Measurements from ENCODE around the gene SH2D2A.
A peak's percentile ranks its signal among the peaks of the same experiment; 100 is the strongest.

SH2D2A gene

DNA sequence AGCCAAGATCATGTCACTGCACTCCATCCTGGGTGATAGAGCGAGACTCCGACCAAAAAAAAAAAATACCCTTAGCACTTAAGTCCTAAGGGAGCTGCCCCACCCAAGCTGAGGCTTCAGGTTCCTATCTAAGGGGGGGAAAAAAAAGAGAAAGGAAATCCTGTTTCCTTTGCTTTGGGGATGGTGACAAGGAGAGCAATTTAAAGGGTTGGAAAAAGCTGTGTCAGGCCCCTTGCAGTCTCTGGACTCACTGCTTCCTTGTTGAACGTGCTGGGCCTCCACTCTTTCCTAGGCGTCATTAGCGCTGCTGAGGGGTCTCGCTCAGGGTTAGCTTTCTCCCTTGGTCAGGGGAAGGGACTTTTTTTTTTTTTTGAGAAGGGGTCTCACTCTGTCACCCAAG is 31.2 kb downstream of the SH2D2A start:
- no peak for DNase-seq (ENCODE audit: low spot score)
- TF ChIP-seq, protein P1, sequence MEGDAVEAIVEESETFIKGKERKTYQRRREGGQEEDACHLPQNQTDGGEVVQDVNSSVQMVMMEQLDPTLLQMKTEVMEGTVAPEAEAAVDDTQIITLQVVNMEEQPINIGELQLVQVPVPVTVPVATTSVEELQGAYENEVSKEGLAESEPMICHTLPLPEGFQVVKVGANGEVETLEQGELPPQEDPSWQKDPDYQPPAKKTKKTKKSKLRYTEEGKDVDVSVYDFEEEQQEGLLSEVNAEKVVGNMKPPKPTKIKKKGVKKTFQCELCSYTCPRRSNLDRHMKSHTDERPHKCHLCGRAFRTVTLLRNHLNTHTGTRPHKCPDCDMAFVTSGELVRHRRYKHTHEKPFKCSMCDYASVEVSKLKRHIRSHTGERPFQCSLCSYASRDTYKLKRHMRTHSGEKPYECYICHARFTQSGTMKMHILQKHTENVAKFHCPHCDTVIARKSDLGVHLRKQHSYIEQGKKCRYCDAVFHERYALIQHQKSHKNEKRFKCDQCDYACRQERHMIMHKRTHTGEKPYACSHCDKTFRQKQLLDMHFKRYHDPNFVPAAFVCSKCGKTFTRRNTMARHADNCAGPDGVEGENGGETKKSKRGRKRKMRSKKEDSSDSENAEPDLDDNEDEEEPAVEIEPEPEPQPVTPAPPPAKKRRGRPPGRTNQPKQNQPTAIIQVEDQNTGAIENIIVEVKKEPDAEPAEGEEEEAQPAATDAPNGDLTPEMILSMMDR (conservative IDR thresholded peaks at IDR 0.05; ENCODE audit: low read depth) = no peak
- no peak overlapping the region for H3K27ac ChIP-seq
- CTCF ChIA-PET = interaction anchor here (0.6 to 0.8 kb wide), 2 partner anchors 48 to 142 kb away, joined by 3 to 5 read pairs; no protein-coding TSS in a partner anchor
- POLR2A ChIA-PET (ENCODE audit: low non-redundant PET) = no interaction called here

DNA sequence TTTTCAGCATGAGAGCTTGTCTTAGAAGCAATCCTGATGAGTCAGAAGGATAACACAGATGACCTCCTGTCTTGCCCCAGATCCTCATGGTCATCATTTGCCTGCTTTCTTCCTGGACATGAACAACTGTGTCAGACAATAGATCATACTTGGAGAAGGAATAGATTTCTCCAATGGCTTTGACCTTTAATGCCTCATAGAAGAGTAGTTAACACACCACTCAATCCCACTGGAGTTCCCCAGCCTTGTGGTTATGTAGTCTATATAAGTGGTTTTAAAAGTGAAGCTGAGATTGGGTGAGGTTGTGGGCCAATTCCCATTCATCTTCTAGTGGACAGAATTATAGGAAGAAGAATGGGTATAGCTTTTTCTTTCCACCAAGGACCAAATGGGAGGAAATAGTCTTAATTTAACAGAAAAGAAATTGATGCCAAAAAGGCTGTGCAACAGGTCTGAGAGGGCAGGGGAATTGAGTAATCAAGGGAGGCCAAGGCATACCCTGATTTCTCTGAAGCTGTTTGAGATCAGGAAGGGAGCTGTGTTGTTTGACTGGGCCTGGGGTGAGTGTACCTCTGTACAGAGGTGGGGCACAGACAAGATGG is 35.0 kb downstream of the SH2D2A start:
- TF ChIP-seq, protein P1 (conservative IDR thresholded peaks at IDR 0.05; ENCODE audit: low read depth) = no peak
- POLR2A ChIA-PET (ENCODE audit: low non-redundant PET) = no interaction called here
- DNase-seq (ENCODE audit: low spot score) = no peak
- H3K27ac ChIP-seq = no peak overlapping the region
- CTCF ChIA-PET = interaction anchor here (0.5 to 0.9 kb wide), 3 partner anchors 42 to 80 kb away, joined by 3 to 6 read pairs (median 6); partner anchors contain the start of gene NTRK1

DNA sequence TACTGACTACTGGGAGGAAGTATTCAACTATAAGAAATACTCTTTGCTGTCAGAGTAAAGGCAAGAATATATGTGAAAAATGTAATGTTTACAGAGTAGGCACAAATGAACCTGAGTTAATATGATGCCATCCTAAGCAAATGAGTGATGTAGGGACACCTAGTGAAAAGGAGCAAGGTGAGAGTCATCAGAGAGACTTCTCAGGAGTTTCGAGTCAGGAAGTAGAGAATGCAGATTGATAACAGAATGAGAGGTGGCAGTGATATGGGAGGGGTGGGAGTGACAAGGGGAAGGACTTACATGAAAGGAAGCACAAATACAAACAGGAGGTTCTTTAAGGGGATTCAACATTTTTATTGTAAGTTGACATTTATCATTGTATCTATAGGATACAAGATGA is 39.1 kb downstream of the SH2D2A start:
- CTCF ChIA-PET = no interaction called here
- POLR2A ChIA-PET (ENCODE audit: low non-redundant PET) = no interaction called here

DNA sequence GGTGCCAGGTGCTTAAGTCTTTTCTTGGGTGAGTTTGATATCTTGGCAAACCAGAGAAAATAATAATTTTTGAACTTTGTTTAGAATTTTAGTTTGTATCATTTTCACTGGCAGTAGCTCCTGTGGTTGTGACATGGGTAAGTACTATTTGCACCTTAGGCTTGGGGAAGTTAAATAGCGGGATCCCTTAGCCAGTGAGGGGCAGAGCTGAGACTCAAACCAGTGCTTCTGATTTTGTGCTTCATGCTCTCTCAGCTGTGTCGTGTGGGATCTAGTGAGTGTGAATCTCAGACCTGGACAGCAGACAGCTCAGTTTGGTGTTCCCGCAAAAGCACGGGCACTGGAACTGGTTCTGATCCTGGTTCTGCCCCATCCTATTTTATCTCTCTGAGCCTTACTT is 39.7 kb downstream of the SH2D2A start:
- ChIA-PET CTCF (no interaction called here), POLR2A (ENCODE audit: low non-redundant PET) (no interaction called here)
- H3K27ac ChIP-seq = no peak overlapping the region; the same call in 1 of the 2 replicates
- no peak for DNase-seq (ENCODE audit: low spot score)
- TF ChIP-seq, protein P1 (conservative IDR thresholded peaks at IDR 0.05; ENCODE audit: low read depth) = no peak

More for the DNA sequence above, 39.1 kb downstream of the SH2D2A start:
- no peak for DNase-seq (ENCODE audit: low spot score)
- no peak overlapping the region for H3K27ac ChIP-seq
- TF ChIP-seq, protein P1 (conservative IDR thresholded peaks at IDR 0.05; ENCODE audit: low read depth) = no peak

DNA sequence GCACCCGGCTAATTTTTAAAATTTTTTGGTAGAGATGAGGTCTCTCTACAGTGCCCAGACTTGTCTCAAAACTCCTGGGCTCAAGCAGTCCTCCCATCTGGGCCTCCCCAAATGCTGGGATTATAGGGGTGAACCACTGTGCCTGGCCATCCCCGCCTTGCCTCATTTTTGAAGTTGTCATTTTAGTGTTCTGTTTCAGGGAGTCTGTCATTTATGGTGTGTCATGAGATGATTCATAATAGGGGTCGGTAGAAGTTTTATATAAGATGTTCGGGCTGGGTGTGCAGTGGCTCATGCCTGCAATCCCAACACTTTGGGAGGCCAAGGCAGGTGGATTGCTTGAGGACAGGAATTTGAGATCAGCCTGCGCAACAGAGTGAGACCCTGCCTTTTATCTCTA is 40.8 kb downstream of the SH2D2A start:
- TF ChIP-seq, protein P1 (conservative IDR thresholded peaks at IDR 0.05; ENCODE audit: low read depth) = no peak
- POLR2A ChIA-PET (ENCODE audit: low non-redundant PET) = no interaction called here
- CTCF ChIA-PET = no interaction called here
- DNase-seq (ENCODE audit: low spot score) = no peak
- H3K27ac ChIP-seq = peak overlapping the region; percentile 49

DNA sequence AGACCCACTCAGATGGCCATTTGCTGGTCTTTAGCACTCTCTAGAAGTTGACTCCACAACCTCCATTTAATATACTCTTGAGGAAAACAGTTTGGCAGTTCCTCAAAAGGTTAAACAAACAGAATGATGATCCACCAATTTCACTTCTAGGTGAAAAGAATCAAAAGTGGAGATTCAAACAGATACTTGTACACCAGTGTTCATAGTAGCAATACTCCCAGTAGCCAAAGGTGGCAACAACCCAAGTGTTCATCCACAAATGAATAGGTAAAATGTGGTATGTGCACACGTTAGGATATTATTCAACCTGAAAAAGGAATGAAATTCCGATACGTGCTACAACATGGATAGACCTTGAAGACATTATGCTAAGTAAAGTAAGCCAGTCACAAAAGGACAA is 43.0 kb downstream of the SH2D2A start:
- CTCF ChIA-PET = interaction anchor here (0.6 to 0.7 kb wide), 3 partner anchors 11 to 190 kb away, joined by 3 to 5 read pairs (median 3); no protein-coding TSS in a partner anchor
- TF ChIP-seq, protein P1 (conservative IDR thresholded peaks at IDR 0.05; ENCODE audit: low read depth) = no peak
- no peak for DNase-seq (ENCODE audit: low spot score)
- H3K27ac ChIP-seq = no peak overlapping the region
- POLR2A ChIA-PET (ENCODE audit: low non-redundant PET) = no interaction called here

All from RWPE1 (cell line).